ENCODE measurements around the gene TROAP.
"Not testable (repeated sequence)": the region's sequence is repeated elsewhere in the genome, so short reads cannot be mapped to it uniquely, and the experiment has no call there.

Gene TROAP

GRCh38 chr12:49296034-49296835, 26.8 kb upstream of the TROAP start:
- peaks cover 41% of the 10 kb centered on the region for H3K4me1 ChIP-seq (ENCODE audit: control insufficient read depth, insufficient read depth, low read length)

GRCh38 chr12:49296836-49297694, 26.0 kb upstream of the TROAP start:
- H3K4me3 ChIP-seq (ENCODE audit: low read depth, low read length): peak overlapping the region; percentile 60
- peaks cover 41% of the 10 kb centered on the region for H3K4me1 ChIP-seq (ENCODE audit: control insufficient read depth, insufficient read depth, low read length)
- no peak overlapping the region for H3K9ac ChIP-seq (ENCODE audit: low read length)
- no peak overlapping the region for H3K27ac ChIP-seq (ENCODE audit: low read depth, low read length)
- H3K9me3 ChIP-seq (ENCODE audit: control insufficient read depth, insufficient read depth, low read depth, low read length): no peaks in the 10 kb centered on the region
- H3K36me3 ChIP-seq (ENCODE audit: control insufficient read depth, insufficient read depth, low read length): no peaks in the 10 kb centered on the region
- peaks cover 74% of the 10 kb centered on the region for H3K27me3 ChIP-seq (ENCODE audit: control insufficient read depth, insufficient read depth, low read length)

More at GRCh38 chr12:49296034-49296835, 26.8 kb upstream of the TROAP start:
- no peak overlapping the region for H3K9ac ChIP-seq (ENCODE audit: low read length)
- no peaks in the 10 kb centered on the region for H3K36me3 ChIP-seq (ENCODE audit: control insufficient read depth, insufficient read depth, low read length)
- H3K4me3 ChIP-seq (ENCODE audit: low read depth, low read length): peak overlapping the region; percentile 62
- peaks cover 79% of the 10 kb centered on the region for H3K27me3 ChIP-seq (ENCODE audit: control insufficient read depth, insufficient read depth, low read length)
- H3K27ac ChIP-seq (ENCODE audit: low read depth, low read length): no peak overlapping the region
- no peaks in the 10 kb centered on the region for H3K9me3 ChIP-seq (ENCODE audit: control insufficient read depth, insufficient read depth, low read depth, low read length)

- Histone ChIP-seq H3K27me3 (ENCODE audit: control insufficient read depth, insufficient read depth, low read length) (peaks cover 68% of the 10 kb centered on the region), H3K4me3 (ENCODE audit: low read depth, low read length) (peak overlapping the region; percentile 60), H3K27ac (ENCODE audit: low read depth, low read length) (no peak overlapping the region), H3K9me3 (ENCODE audit: control insufficient read depth, insufficient read depth, low read depth, low read length) (no peaks in the 10 kb centered on the region), H3K4me1 (ENCODE audit: control insufficient read depth, insufficient read depth, low read length) (peaks cover 39% of the 10 kb centered on the region), H3K9ac (ENCODE audit: low read length) (no peak overlapping the region), H3K36me3 (ENCODE audit: control insufficient read depth, insufficient read depth, low read length) (no peaks in the 10 kb centered on the region)
Observed at GRCh38 chr12:49297695-49298060, 25.4 kb upstream of the TROAP start.

- Histone ChIP-seq H3K4me3 (ENCODE audit: low read depth, low read length) (no peak overlapping the region), H3K9ac (ENCODE audit: low read length) (no peak overlapping the region), H3K27me3 (ENCODE audit: control insufficient read depth, insufficient read depth, low read length) (peaks cover 63% of the 10 kb centered on the region), H3K27ac (ENCODE audit: low read depth, low read length) (no peak overlapping the region), H3K4me1 (ENCODE audit: control insufficient read depth, insufficient read depth, low read length) (peaks cover 34% of the 10 kb centered on the region), H3K9me3 (ENCODE audit: control insufficient read depth, insufficient read depth, low read depth, low read length) (no peaks in the 10 kb centered on the region), H3K36me3 (ENCODE audit: control insufficient read depth, insufficient read depth, low read length) (no peaks in the 10 kb centered on the region)
Observed at GRCh38 chr12:49298160-49298559, 24.9 kb upstream of the TROAP start.

- H3K27me3 ChIP-seq (ENCODE audit: control insufficient read depth, insufficient read depth, low read length): peaks cover 34% of the 10 kb centered on the region
- peaks cover 5% of the 10 kb centered on the region; the same call in 1 of the 2 replicates for H3K4me1 ChIP-seq (ENCODE audit: control insufficient read depth, insufficient read depth, low read length)
- no peak overlapping the region for H3K9ac ChIP-seq (ENCODE audit: low read length)
- H3K27ac ChIP-seq (ENCODE audit: low read depth, low read length): no peak overlapping the region
- H3K4me3 ChIP-seq (ENCODE audit: low read depth, low read length): no peak overlapping the region
- no peaks in the 10 kb centered on the region for H3K9me3 ChIP-seq (ENCODE audit: control insufficient read depth, insufficient read depth, low read depth, low read length)
- H3K36me3 ChIP-seq (ENCODE audit: control insufficient read depth, insufficient read depth, low read length): no peaks in the 10 kb centered on the region
Observed at GRCh38 chr12:49301760-49302159, 21.3 kb upstream of the TROAP start.

GRCh38 chr12:49304161-49304560, 18.9 kb upstream of the TROAP start:
- H3K36me3 ChIP-seq (ENCODE audit: control insufficient read depth, insufficient read depth, low read length): no peaks in the 10 kb centered on the region
- no peak overlapping the region for H3K4me3 ChIP-seq (ENCODE audit: low read depth, low read length)
- no peak overlapping the region for H3K27ac ChIP-seq (ENCODE audit: low read depth, low read length)
- H3K9ac ChIP-seq (ENCODE audit: low read length): no peak overlapping the region
- peaks cover 12% of the 10 kb centered on the region for H3K27me3 ChIP-seq (ENCODE audit: control insufficient read depth, insufficient read depth, low read length)
- no peaks in the 10 kb centered on the region for H3K9me3 ChIP-seq (ENCODE audit: control insufficient read depth, insufficient read depth, low read depth, low read length)
- H3K4me1 ChIP-seq (ENCODE audit: control insufficient read depth, insufficient read depth, low read length): no peaks in the 10 kb centered on the region

GRCh38 chr12:49305762-49306510, 17.1 kb upstream of the TROAP start:
- Histone ChIP-seq H3K4me3 (ENCODE audit: low read depth, low read length) (no peak overlapping the region), H3K36me3 (ENCODE audit: control insufficient read depth, insufficient read depth, low read length) (no peaks in the 10 kb centered on the region), H3K9ac (ENCODE audit: low read length) (no peak overlapping the region), H3K27ac (ENCODE audit: low read depth, low read length) (no peak overlapping the region), H3K9me3 (ENCODE audit: control insufficient read depth, insufficient read depth, low read depth, low read length) (no peaks in the 10 kb centered on the region), H3K27me3 (ENCODE audit: control insufficient read depth, insufficient read depth, low read length) (peaks cover 10% of the 10 kb centered on the region), H3K4me1 (ENCODE audit: control insufficient read depth, insufficient read depth, low read length) (no peaks in the 10 kb centered on the region)

- H3K4me3 ChIP-seq (ENCODE audit: low read depth, low read length): no peak overlapping the region
- H3K27me3 ChIP-seq (ENCODE audit: control insufficient read depth, insufficient read depth, low read length): peaks cover 8% of the 10 kb centered on the region
- no peaks in the 10 kb centered on the region for H3K4me1 ChIP-seq (ENCODE audit: control insufficient read depth, insufficient read depth, low read length)
- H3K9ac ChIP-seq (ENCODE audit: low read length): no peak overlapping the region
- no peaks in the 10 kb centered on the region for H3K36me3 ChIP-seq (ENCODE audit: control insufficient read depth, insufficient read depth, low read length)
- no peak overlapping the region for H3K27ac ChIP-seq (ENCODE audit: low read depth, low read length)
- H3K9me3 ChIP-seq (ENCODE audit: control insufficient read depth, insufficient read depth, low read depth, low read length): no peaks in the 10 kb centered on the region
Observed at GRCh38 chr12:49309386-49309785, 13.7 kb upstream of the TROAP start.

GRCh38 chr12:49310451-49311000, 12.5 kb upstream of the TROAP start:
- not testable (repeated sequence) for H3K36me3 ChIP-seq (ENCODE audit: control insufficient read depth, insufficient read depth, low read length); H3K27ac ChIP-seq (ENCODE audit: low read depth, low read length); H3K9ac ChIP-seq (ENCODE audit: low read length); H3K4me3 ChIP-seq (ENCODE audit: low read depth, low read length); H3K27me3 ChIP-seq (ENCODE audit: control insufficient read depth, insufficient read depth, low read length); H3K4me1 ChIP-seq (ENCODE audit: control insufficient read depth, insufficient read depth, low read length); H3K9me3 ChIP-seq (ENCODE audit: control insufficient read depth, insufficient read depth, low read depth, low read length)

GRCh38 chr12:49314811-49315210, 8.2 kb upstream of the TROAP start:
- H3K27me3 ChIP-seq (ENCODE audit: control insufficient read depth, insufficient read depth, low read length): peaks cover 2% of the 10 kb centered on the region; the same call in 1 of the 2 replicates

More at GRCh38 chr12:49314811-49315210, 8.2 kb upstream of the TROAP start:
- H3K4me1 ChIP-seq (ENCODE audit: control insufficient read depth, insufficient read depth, low read length): no peaks in the 10 kb centered on the region
- H3K36me3 ChIP-seq (ENCODE audit: control insufficient read depth, insufficient read depth, low read length): no peaks in the 10 kb centered on the region
- H3K27ac ChIP-seq (ENCODE audit: low read depth, low read length): no peak overlapping the region
- no peaks in the 10 kb centered on the region for H3K9me3 ChIP-seq (ENCODE audit: control insufficient read depth, insufficient read depth, low read depth, low read length)
- H3K4me3 ChIP-seq (ENCODE audit: low read depth, low read length): no peak overlapping the region
- H3K9ac ChIP-seq (ENCODE audit: low read length): no peak overlapping the region
